BE2C (cell line): Measurements from ENCODE around the gene KIF21B.

Experiments
- DNase-seq: peaks from one replicate; pipeline ENCODE4 v3.0.0-alpha.2; 2020
- H3K27me3 ChIP-seq: fragments of 250-450 bp; sonication (Bioruptor Pico); 2 replicates; pipeline ENCODE4 v1.5.1; 2020; ENCODE audit warnings: mild to moderate bottlenecking
- H3K36me3 ChIP-seq: fragments of 250-450 bp; sonication (Bioruptor Pico); 2 replicates; pipeline ENCODE4 v1.5.1; 2020; ENCODE audit warnings: mild to moderate bottlenecking
- H3K4me1 ChIP-seq: fragments of 250-450 bp; sonication (Bioruptor Pico); 2 replicates; pipeline ENCODE4 v1.5.1; 2020
- H3K4me3 ChIP-seq: 2 replicates; pipeline ENCODE4 v1.5.1; 2011; ENCODE audit warnings: low read depth, low read length
- H3K9me3 ChIP-seq: fragments of 250-450 bp; sonication (Bioruptor Pico); 2 replicates; pipeline ENCODE4 v1.5.1; 2020
- CTCF ChIP-seq: IDR thresholded peaks from 2 replicates; pipeline ENCODE4 v1.5.1; 2012; ENCODE audit warnings: mild to moderate bottlenecking, low read depth, low read length

Gene KIF21B

GRCh38 chr1:201009962-201010645, 13.4 kb downstream of the KIF21B start:
- no peaks in the 10 kb centered on the region for H3K9me3 ChIP-seq
- H3K4me3 ChIP-seq: no peak overlapping the region
- H3K4me1 ChIP-seq: peaks cover 3% of the 10 kb centered on the region; the same call in 1 of the 2 replicates
- H3K36me3 ChIP-seq: no peaks in the 10 kb centered on the region
- H3K27me3 ChIP-seq: peaks cover 91% of the 10 kb centered on the region
- no peak for TF ChIP-seq CTCF
- no peak for DNase-seq

GRCh38 chr1:201008666-201009360, 14.7 kb downstream of the KIF21B start:
- Histone ChIP-seq H3K4me1 (peaks cover 3% of the 10 kb centered on the region; the same call in 1 of the 2 replicates), H3K9me3 (no peaks in the 10 kb centered on the region), H3K27me3 (peaks cover 91% of the 10 kb centered on the region), H3K4me3 (no peak overlapping the region), H3K36me3 (no peaks in the 10 kb centered on the region)
- TF ChIP-seq CTCF: no peak
- DNase-seq: no peak

DNA sequence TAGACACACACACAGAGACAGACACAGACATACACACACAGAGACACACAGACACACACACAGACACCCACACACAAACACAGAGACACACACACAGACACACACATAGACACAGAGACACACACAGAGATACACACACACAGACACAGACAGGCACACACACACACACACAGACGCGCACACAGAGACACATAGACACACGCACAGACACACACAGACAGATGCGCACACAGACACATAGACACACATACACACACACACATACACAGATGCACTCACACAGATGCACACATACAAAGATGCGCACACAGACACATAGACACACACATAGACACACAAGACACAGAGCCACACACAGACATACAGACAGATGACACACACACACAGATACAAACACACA, 16.0 kb downstream of the KIF21B start:
- no peak for DNase-seq
- no peak for TF ChIP-seq CTCF
- Histone ChIP-seq H3K4me3 (no peak overlapping the region), H3K4me1 (peaks cover 3% of the 10 kb centered on the region; the same call in 1 of the 2 replicates), H3K27me3 (peaks cover 91% of the 10 kb centered on the region), H3K36me3 (no peaks in the 10 kb centered on the region), H3K9me3 (no peaks in the 10 kb centered on the region)

- H3K27me3 ChIP-seq: peaks cover 92% of the 10 kb centered on the region
- no peak overlapping the region for H3K4me3 ChIP-seq
- H3K4me1 ChIP-seq: peaks cover 2% of the 10 kb centered on the region; the same call in 1 of the 2 replicates
- no peak for DNase-seq
- H3K36me3 ChIP-seq: no peaks in the 10 kb centered on the region
- TF ChIP-seq CTCF: no peak
- no peaks in the 10 kb centered on the region for H3K9me3 ChIP-seq
These were observed 17.1 kb downstream of the KIF21B start for GRCh38 chr1:201006450-201006849.

GRCh38 chr1:201004732-201005131, 18.8 kb downstream of the KIF21B start:
- Histone ChIP-seq H3K27me3 (peaks cover 92% of the 10 kb centered on the region), H3K9me3 (no peaks in the 10 kb centered on the region), H3K4me3 (no peak overlapping the region), H3K36me3 (no peaks in the 10 kb centered on the region), H3K4me1 (no peaks in the 10 kb centered on the region)
- no peak for TF ChIP-seq CTCF
- DNase-seq: no peak

DNA sequence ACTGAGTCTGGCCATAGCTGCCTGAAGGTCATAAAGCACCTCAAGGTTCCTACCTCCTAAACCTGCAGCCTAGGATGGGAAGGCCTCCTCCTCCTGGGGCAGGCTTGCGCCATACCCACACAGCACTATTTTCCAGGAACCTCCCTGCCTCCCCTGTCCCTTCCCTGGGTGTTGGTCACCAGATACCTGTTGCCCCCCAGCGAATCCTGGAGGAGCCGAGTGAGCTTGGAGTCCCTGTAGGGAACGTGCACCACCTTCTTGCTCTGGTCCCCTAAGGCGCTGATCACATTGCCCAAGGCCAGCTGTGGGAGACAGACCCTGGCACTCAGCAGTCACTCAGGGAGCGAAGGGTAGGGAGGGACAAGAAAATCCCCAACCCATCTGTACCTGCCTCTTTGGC, 19.4 kb downstream of the KIF21B start:
- no peaks in the 10 kb centered on the region for H3K4me1 ChIP-seq
- TF ChIP-seq CTCF: no peak
- H3K9me3 ChIP-seq: no peaks in the 10 kb centered on the region
- H3K27me3 ChIP-seq: peaks cover 92% of the 10 kb centered on the region
- no peak overlapping the region for H3K4me3 ChIP-seq
- H3K36me3 ChIP-seq: no peaks in the 10 kb centered on the region
- DNase-seq: no peak
